Duodenal mucosa (tissue), 2 donors: ENCODE measurements around the gene HAND1.

Experiments
- H3K27ac ChIP-seq: one replicate; pipeline ENCODE4 v1.7.0; 2013; ENCODE audit warnings: low read depth, low read length
- H3K27me3 ChIP-seq, 2 donors: one replicate each; pipeline ENCODE4 v1.7.0; 2013; ENCODE audit warnings: low read length in 2 of 2, control low read depth in 1 of 2; ENCODE audit not compliant: insufficient read depth in 2 of 2, control insufficient read depth in 1 of 2
- H3K36me3 ChIP-seq, 2 donors: one replicate each; pipeline ENCODE4 v1.7.0; 2013; ENCODE audit warnings: low read length in 2 of 2, control low read depth in 1 of 2; ENCODE audit not compliant: insufficient read depth in 2 of 2, control insufficient read depth in 1 of 2
- H3K4me1 ChIP-seq, 2 donors: one replicate each; pipeline ENCODE4 v1.7.0; 2013; ENCODE audit warnings: low read length in 2 of 2, control low read depth in 1 of 2; ENCODE audit not compliant: insufficient read depth in 2 of 2, control insufficient read depth in 1 of 2
- H3K4me3 ChIP-seq, 2 donors: one replicate each; pipeline ENCODE4 v1.7.0; 2013; ENCODE audit warnings: low read length in 2 of 2, low read depth in 1 of 2
- H3K9ac ChIP-seq, 2 donors: one replicate each; pipeline ENCODE4 v1.7.0; 2013; ENCODE audit warnings: low read length in 2 of 2, low read depth in 1 of 2
- H3K9me3 ChIP-seq, 2 donors: one replicate each; pipeline ENCODE4 v1.7.0; 2013; ENCODE audit warnings: low read length in 2 of 2, control low read depth in 1 of 2; ENCODE audit not compliant: control insufficient read depth in 1 of 2

The HAND1 gene

GRCh38 chr5:154479944-154480750 is 2.1 kb upstream of the HAND1 start:
- H3K27me3 ChIP-seq = peaks cover 98% of the 10 kb centered on the region in 2 donors
- H3K9ac ChIP-seq = no peak overlapping the region
- H3K4me1 ChIP-seq = peaks cover 34 to 51% of the 10 kb centered on the region in 2 donors
- H3K36me3 ChIP-seq = no peaks in the 10 kb centered on the region
- H3K4me3 ChIP-seq = no peak overlapping the region
- no peaks in the 10 kb centered on the region for H3K9me3 ChIP-seq
- no peak overlapping the region for H3K27ac ChIP-seq

GRCh38 chr5:154479160-154479943 is 1.3 kb upstream of the HAND1 start:
- no peak overlapping the region for H3K4me3 ChIP-seq
- peaks cover 38 to 49% of the 10 kb centered on the region in 2 donors for H3K4me1 ChIP-seq
- H3K9ac ChIP-seq = no peak overlapping the region
- no peaks in the 10 kb centered on the region for H3K9me3 ChIP-seq
- H3K27me3 ChIP-seq = peaks cover 96 to 98% of the 10 kb centered on the region in 2 donors
- H3K36me3 ChIP-seq = no peaks in the 10 kb centered on the region
- H3K27ac ChIP-seq = no peak overlapping the region

- peaks cover 96 to 98% of the 10 kb centered on the region in 2 donors for H3K27me3 ChIP-seq
- no peak overlapping the region for H3K27ac ChIP-seq
- no peak overlapping the region for H3K9ac ChIP-seq
- H3K36me3 ChIP-seq = no peaks in the 10 kb centered on the region
- peaks cover 42 to 49% of the 10 kb centered on the region in 2 donors for H3K4me1 ChIP-seq
- H3K9me3 ChIP-seq = no peaks in the 10 kb centered on the region
- no peak overlapping the region for H3K4me3 ChIP-seq
These were observed 729 bp upstream of the HAND1 start for GRCh38 chr5:154478752-154479159.

- Histone ChIP-seq H3K9me3 (no peaks in the 10 kb centered on the region), H3K4me3 (peak overlapping the region; percentile 5 to 50), H3K36me3 (no peaks in the 10 kb centered on the region), H3K27me3 (peaks cover 96 to 98% of the 10 kb centered on the region in 2 donors), H3K27ac (no peak overlapping the region), H3K9ac (no peak overlapping the region), H3K4me1 (peaks cover 34 to 42% of the 10 kb centered on the region in 2 donors)
These were observed 424 bp downstream of the HAND1 start for GRCh38 chr5:154477382-154478223.

- peaks cover 34 to 40% of the 10 kb centered on the region in 2 donors for H3K4me1 ChIP-seq
- peak overlapping the region in 1 of 2 donors; percentile 50 for H3K4me3 ChIP-seq
- H3K36me3 ChIP-seq = no peaks in the 10 kb centered on the region
- H3K9ac ChIP-seq = no peak overlapping the region
- no peaks in the 10 kb centered on the region for H3K9me3 ChIP-seq
- peaks cover 96 to 98% of the 10 kb centered on the region in 2 donors for H3K27me3 ChIP-seq
- no peak overlapping the region for H3K27ac ChIP-seq
These were observed 1.4 kb downstream of the HAND1 start for GRCh38 chr5:154476354-154477205.

GRCh38 chr5:154475591-154476353 is 2.3 kb downstream of the HAND1 start:
- Histone ChIP-seq H3K4me3 (no peak overlapping the region), H3K9ac (no peak overlapping the region), H3K36me3 (no peaks in the 10 kb centered on the region), H3K27ac (no peak overlapping the region), H3K4me1 (peaks cover 34 to 40% of the 10 kb centered on the region in 2 donors), H3K27me3 (peaks cover 95 to 98% of the 10 kb centered on the region in 2 donors), H3K9me3 (no peaks in the 10 kb centered on the region)

GRCh38 chr5:154474396-154475334 is 3.4 kb downstream of the HAND1 start:
- peaks cover 91 to 95% of the 10 kb centered on the region in 2 donors for H3K27me3 ChIP-seq
- peaks cover 34 to 40% of the 10 kb centered on the region in 2 donors for H3K4me1 ChIP-seq
- H3K27ac ChIP-seq = no peak overlapping the region
- no peaks in the 10 kb centered on the region for H3K36me3 ChIP-seq
- no peak overlapping the region for H3K9ac ChIP-seq
- no peak overlapping the region for H3K4me3 ChIP-seq
- H3K9me3 ChIP-seq = no peaks in the 10 kb centered on the region

- Histone ChIP-seq H3K9ac (no peak overlapping the region), H3K27me3 (peaks cover 81 to 86% of the 10 kb centered on the region in 2 donors), H3K27ac (no peak overlapping the region), H3K4me3 (no peak overlapping the region), H3K4me1 (peaks cover 25 to 34% of the 10 kb centered on the region in 2 donors), H3K36me3 (no peaks in the 10 kb centered on the region), H3K9me3 (no peaks in the 10 kb centered on the region)
These were observed 4.3 kb downstream of the HAND1 start for GRCh38 chr5:154473581-154474283.
